CD4-positive, alpha-beta T cell (primary cell): ENCODE measurements around the gene KIAA1671. TPM values are rescaled to one million over a fixed set of nuclear protein-coding genes. Genes with fewer than 3 reads are reported as not detected.

Experiments
- ATAC-seq: fragments of 200-7000 bp; cut with Tn5 transposase; one replicate; pipeline ENCODE4 v1.10.0; 2022; ENCODE audit warnings: mild to moderate bottlenecking; ENCODE audit not compliant: poor library complexity
- CTCF ChIA-PET: fragments of 350-600 bp; sonication (Branson Sonifier 250); formaldehyde crosslinking; loops from one replicate; lab custom pipeline; 2021; ENCODE audit warnings: antibody characterized with exemption, inconsistent platforms; lab: Charles Lee
- POLR2A ChIA-PET: fragments of 350-600 bp; sonication (Branson Sonifier 250); formaldehyde crosslinking; loops from one replicate; lab custom pipeline; 2021; ENCODE audit warnings: antibody characterized with exemption, inconsistent platforms; lab: Charles Lee
- DNase-seq, 14 experiments: peaks; one replicate each; pipeline ENCODE4 v3.0.0-alpha.2; 2013 to 2020; ENCODE audit warnings: mixed read lengths in 2 of 14
- H3K27ac ChIP-seq, 2 donors: one replicate each; pipeline versions ENCODE4 v1.5.1 to v1.7.0; 2013; ENCODE audit warnings: low read length in 2 of 2, low read depth in 1 of 2, mild to moderate bottlenecking in 1 of 2
- H3K27me3 ChIP-seq, 2 experiments: 1 replicate in 1 of 2; 2 replicates in 1 of 2; pipeline versions ENCODE4 v1.6.1 to v1.7.0; 2013; ENCODE audit warnings: low read length in 2 of 2, control low read depth in 1 of 2, mild to moderate bottlenecking in 1 of 2, moderate library complexity in 1 of 2; ENCODE audit not compliant: insufficient read depth in 2 of 2, control insufficient read depth in 1 of 2
- H3K36me3 ChIP-seq: one replicate; pipeline ENCODE4 v1.6.1; 2013; ENCODE audit warnings: low read length, control low read depth; ENCODE audit not compliant: insufficient read depth
- H3K4me1 ChIP-seq: one replicate; pipeline ENCODE4 v1.6.1; 2013; ENCODE audit warnings: low read length, control low read depth; ENCODE audit not compliant: insufficient read depth
- H3K4me3 ChIP-seq: one replicate; pipeline ENCODE4 v1.5.1; 2013; ENCODE audit warnings: mild to moderate bottlenecking, low read length, moderate library complexity
- H3K9me3 ChIP-seq, 2 experiments: 1 replicate in 1 of 2; 2 replicates in 1 of 2; pipeline versions ENCODE4 v1.6.1 to v1.7.0; 2013; ENCODE audit warnings: low read length in 2 of 2, mild to moderate bottlenecking in 2 of 2, control low read depth in 1 of 2, moderate library complexity in 1 of 2; ENCODE audit not compliant: control insufficient read depth in 1 of 2, insufficient read depth in 1 of 2
- H3K27ac Mint-ChIP-seq: one replicate; pipeline ENCODE4 v1.8.0; 2020; ENCODE audit warnings: mixed read lengths
- H3K27me3 Mint-ChIP-seq: one replicate; pipeline ENCODE4 v1.8.0; 2021; ENCODE audit warnings: mixed read lengths
- H3K36me3 Mint-ChIP-seq: one replicate; pipeline ENCODE4 v1.8.0; 2021; ENCODE audit warnings: low read depth, mixed read lengths
- H3K4me1 Mint-ChIP-seq: one replicate; pipeline ENCODE4 v1.8.0; 2021; ENCODE audit warnings: low read depth, mixed read lengths
- H3K4me3 Mint-ChIP-seq: one replicate; pipeline ENCODE4 v1.8.0; 2020; ENCODE audit warnings: mild to moderate bottlenecking, mixed read lengths
- H3K9me3 Mint-ChIP-seq: one replicate; pipeline ENCODE4 v1.8.0; 2020; ENCODE audit warnings: mixed read lengths
- CTCF ChIP-seq: fragments of 200-600 bp; IDR thresholded peaks from one replicate; pipeline ENCODE4 v1.8.0; 2022; ENCODE audit warnings: antibody characterized with exemption, mild to moderate bottlenecking
- intact Hi-C, 2 experiments: fragments of 100-400 bp; cut with DNase I in 1 of 2; cut with micrococcal nuclease in 1 of 2; formaldehyde crosslinking; loops; one replicate each; pipeline versions ENCODE4 v1.15.1 to v1.9.0; 2023 to 2025; cut with DNase I, micrococcal nuclease
- total RNA-seq, 174 experiments: library from RNA in 2 of 174; stranded (reverse) in 2 of 174; gene quantifications; one replicate each; pipeline ENCODE4 v1.2.3 and lab custom pipeline; 2021 to 2026

KIAA1671 gene
- total RNA-seq, 2 experiments from 2014 or later, result 2.6 to 2.9 TPM

- no peaks in the 10 kb centered on the region for H3K9me3 ChIP-seq
- intact Hi-C loops, result no loop called here
- no peak overlapping the region for H3K4me3 ChIP-seq
- Mint-ChIP-seq H3K4me1 (no peaks in the 10 kb centered on the region), H3K27ac (no peak overlapping the region), H3K36me3 (peaks cover 66% of the 10 kb centered on the region), H3K9me3 (no peaks in the 10 kb centered on the region), H3K27me3 (no peaks in the 10 kb centered on the region), H3K4me3 (no peak overlapping the region)
- no peaks in the 10 kb centered on the region for H3K4me1 ChIP-seq
- ChIA-PET POLR2A (no interaction called here), CTCF (interaction anchor here (1.2 kb wide), 1 partner anchor 9 kb away, joined by 3 read pairs; no protein-coding TSS in a partner anchor)
- TF ChIP-seq CTCF, result no peak
- H3K36me3 ChIP-seq, result no peaks in the 10 kb centered on the region
- H3K27me3 ChIP-seq, result no peaks in the 10 kb centered on the region
- ATAC-seq (no peak), DNase-seq (no peak)
- no peak overlapping the region for H3K27ac ChIP-seq
Observed at GRCh38 chr22:25193548-25193947, 241.0 kb downstream of the KIAA1671 start.

- Mint-ChIP-seq H3K4me3 (no peak overlapping the region), H3K27me3 (no peaks in the 10 kb centered on the region), H3K36me3 (peaks cover 50% of the 10 kb centered on the region), H3K4me1 (no peaks in the 10 kb centered on the region), H3K9me3 (no peaks in the 10 kb centered on the region), H3K27ac (no peak overlapping the region)
- Histone ChIP-seq H3K27me3 (no peaks in the 10 kb centered on the region), H3K36me3 (no peaks in the 10 kb centered on the region), H3K4me3 (no peak overlapping the region), H3K9me3 (no peaks in the 10 kb centered on the region), H3K4me1 (no peaks in the 10 kb centered on the region), H3K27ac (no peak overlapping the region)
- ATAC-seq (no peak), DNase-seq (no peak)
- intact Hi-C loops, result no loop called here
- POLR2A ChIA-PET, result no interaction called here
- TF ChIP-seq CTCF, result no peak
- CTCF ChIA-PET, result no interaction called here
Observed at GRCh38 chr22:25196326-25196725, 243.8 kb downstream of the KIAA1671 start.

GRCh38 chr22:25197340-25197739 is 244.8 kb downstream of the KIAA1671 start:
- no peaks in the 10 kb centered on the region for H3K4me1 ChIP-seq
- Mint-ChIP-seq H3K27me3 (no peaks in the 10 kb centered on the region), H3K9me3 (no peaks in the 10 kb centered on the region), H3K4me1 (no peaks in the 10 kb centered on the region), H3K4me3 (no peak overlapping the region), H3K36me3 (peaks cover 44% of the 10 kb centered on the region), H3K27ac (no peak overlapping the region)
- intact Hi-C loops, result no loop called here
- no peaks in the 10 kb centered on the region for H3K27me3 ChIP-seq
- no peak for ATAC-seq
- no peak overlapping the region for H3K4me3 ChIP-seq
- no peak for DNase-seq
- POLR2A ChIA-PET, result interaction anchor here (0.6 kb wide), 1 partner anchor 140 kb away, joined by 3 read pairs; no protein-coding TSS in a partner anchor
- CTCF ChIA-PET, result no interaction called here
- no peak for TF ChIP-seq CTCF
- no peaks in the 10 kb centered on the region for H3K36me3 ChIP-seq
- no peak overlapping the region for H3K27ac ChIP-seq
- no peaks in the 10 kb centered on the region for H3K9me3 ChIP-seq
